ENCODE results near the gene DHX16.

GRCh38 chr6:30643656-30644055 lies 29.1 kb downstream of the DHX16 start:
- TF ChIP-seq SIN3A (IDR thresholded peaks at IDR 0.05; ENCODE audit: borderline replicate concordance, insufficient read depth, low read depth, low read length) (no peak), CTCF (IDR thresholded peaks at IDR 0.05) (no peak)
